Epithelial cell of proximal tubule (primary cell): ENCODE measurements around the gene NKD1. TPM values are rescaled to one million over a fixed set of nuclear protein-coding genes. Genes with fewer than 3 reads are reported as not detected.

ENCODE experiments used
- DNase-seq: peaks from one replicate; pipeline ENCODE4 v3.0.0-alpha.2; 2011; ENCODE audit warnings: low read depth
- H3K4me3 ChIP-seq: 2 replicates; pipeline ENCODE4 v1.5.1; 2011; ENCODE audit warnings: low read depth, mild to moderate bottlenecking, low read length
- total RNA-seq: library from RNA; depleted of rRNA; stranded (reverse); fragments of >200 nt; gene quantifications from 2 replicates; pipeline ENCODE4 v1.2.3, GENCODE V29; 2015
- TF ChIP-seq, protein P1 (sequence below): conservative IDR thresholded peaks from 2 replicates; pipeline ENCODE4 v1.5.1; 2012; ENCODE audit warnings: low read depth, mild to moderate bottlenecking, low read length

NKD1 gene
- total RNA-seq, 1 donor from 2014 or later: not detected

DNA sequence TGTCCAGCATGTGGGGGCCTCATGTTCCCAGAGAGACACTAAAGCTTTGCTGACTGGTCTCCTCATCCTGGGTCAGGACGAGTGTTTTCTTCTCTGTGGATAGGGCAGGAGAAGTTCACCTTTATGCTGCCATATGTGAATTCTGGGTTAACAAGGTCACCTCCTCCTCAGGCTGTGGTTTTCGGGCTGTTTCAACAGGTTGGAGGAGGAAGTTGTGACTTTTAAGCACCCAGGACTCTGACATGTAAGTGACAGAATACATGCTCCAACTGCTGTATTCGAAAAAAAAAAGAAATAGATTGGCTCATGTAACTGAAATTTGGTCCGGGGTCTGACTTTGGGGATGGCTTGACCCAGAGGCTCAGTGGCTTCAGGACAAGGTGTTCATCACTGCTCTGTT lies 78.7 kb downstream of the NKD1 start:
- TF ChIP-seq, protein P1, sequence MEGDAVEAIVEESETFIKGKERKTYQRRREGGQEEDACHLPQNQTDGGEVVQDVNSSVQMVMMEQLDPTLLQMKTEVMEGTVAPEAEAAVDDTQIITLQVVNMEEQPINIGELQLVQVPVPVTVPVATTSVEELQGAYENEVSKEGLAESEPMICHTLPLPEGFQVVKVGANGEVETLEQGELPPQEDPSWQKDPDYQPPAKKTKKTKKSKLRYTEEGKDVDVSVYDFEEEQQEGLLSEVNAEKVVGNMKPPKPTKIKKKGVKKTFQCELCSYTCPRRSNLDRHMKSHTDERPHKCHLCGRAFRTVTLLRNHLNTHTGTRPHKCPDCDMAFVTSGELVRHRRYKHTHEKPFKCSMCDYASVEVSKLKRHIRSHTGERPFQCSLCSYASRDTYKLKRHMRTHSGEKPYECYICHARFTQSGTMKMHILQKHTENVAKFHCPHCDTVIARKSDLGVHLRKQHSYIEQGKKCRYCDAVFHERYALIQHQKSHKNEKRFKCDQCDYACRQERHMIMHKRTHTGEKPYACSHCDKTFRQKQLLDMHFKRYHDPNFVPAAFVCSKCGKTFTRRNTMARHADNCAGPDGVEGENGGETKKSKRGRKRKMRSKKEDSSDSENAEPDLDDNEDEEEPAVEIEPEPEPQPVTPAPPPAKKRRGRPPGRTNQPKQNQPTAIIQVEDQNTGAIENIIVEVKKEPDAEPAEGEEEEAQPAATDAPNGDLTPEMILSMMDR: no peak
- DNase-seq: no peak
- no peak overlapping the region for H3K4me3 ChIP-seq

GRCh38 chr16:50627419-50627818 lies 79.2 kb downstream of the NKD1 start:
- TF ChIP-seq, protein P1: peak; percentile 31
- H3K4me3 ChIP-seq: no peak overlapping the region
- no peak for DNase-seq

GRCh38 chr16:50628156-50628802 lies 80.1 kb downstream of the NKD1 start:
- TF ChIP-seq, protein P1: no peak
- DNase-seq: no peak
- no peak overlapping the region for H3K4me3 ChIP-seq

DNA sequence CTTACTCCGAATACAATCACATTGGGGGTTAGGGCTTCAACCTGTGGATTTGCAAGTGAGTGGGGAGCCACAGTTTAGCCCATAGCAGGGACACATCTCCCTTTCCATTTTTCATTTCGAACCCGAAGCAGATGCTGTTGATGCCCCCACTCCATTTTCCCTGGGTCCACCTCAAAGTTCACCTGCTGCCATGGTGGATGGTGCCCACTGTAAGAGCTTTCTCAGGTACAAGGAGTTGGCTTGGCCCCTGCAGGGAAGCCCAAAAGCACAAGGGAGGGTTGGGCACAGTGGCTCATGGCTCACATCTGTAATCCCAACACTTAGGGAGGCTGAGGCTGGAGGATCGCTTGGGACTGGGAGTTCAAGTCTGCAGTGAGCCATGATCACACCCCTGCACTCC lies 81.1 kb downstream of the NKD1 start:
- DNase-seq: no peak
- TF ChIP-seq, protein P1: no peak
- no peak overlapping the region for H3K4me3 ChIP-seq

DNA sequence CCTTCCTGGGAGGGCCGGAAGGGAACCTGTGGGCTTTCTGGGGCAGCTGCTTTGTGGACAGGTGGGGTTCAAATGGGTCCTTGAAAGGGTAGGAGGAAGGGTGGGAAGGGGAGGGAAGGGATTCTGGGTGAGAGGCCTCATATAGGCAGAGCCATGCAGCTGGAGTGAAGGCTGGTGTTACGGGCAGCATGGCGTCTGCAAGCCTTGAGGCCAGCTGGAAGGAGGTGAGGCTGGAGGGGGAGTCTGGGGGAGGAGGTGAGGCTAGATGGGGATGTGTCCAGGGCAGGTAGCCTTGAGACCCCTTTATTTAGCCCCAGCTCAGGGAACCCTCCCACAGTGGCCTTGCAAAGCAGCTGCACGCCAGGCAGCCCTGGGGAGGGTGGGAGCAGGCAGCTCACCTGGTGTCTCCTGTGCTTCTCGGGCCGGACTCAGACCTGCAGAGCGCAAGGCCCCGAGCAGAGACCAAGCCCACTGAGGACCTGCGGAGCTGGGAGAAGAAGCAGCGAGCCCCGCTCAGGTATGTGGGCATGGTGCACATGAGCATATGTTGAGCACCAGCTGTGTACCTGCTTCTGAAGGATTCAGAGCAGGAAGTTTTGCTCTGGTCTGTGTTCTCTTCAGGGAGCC lies 82.3 kb downstream of the NKD1 start:
- no peak for DNase-seq
- TF ChIP-seq, protein P1: no peak
- no peak overlapping the region for H3K4me3 ChIP-seq

DNA sequence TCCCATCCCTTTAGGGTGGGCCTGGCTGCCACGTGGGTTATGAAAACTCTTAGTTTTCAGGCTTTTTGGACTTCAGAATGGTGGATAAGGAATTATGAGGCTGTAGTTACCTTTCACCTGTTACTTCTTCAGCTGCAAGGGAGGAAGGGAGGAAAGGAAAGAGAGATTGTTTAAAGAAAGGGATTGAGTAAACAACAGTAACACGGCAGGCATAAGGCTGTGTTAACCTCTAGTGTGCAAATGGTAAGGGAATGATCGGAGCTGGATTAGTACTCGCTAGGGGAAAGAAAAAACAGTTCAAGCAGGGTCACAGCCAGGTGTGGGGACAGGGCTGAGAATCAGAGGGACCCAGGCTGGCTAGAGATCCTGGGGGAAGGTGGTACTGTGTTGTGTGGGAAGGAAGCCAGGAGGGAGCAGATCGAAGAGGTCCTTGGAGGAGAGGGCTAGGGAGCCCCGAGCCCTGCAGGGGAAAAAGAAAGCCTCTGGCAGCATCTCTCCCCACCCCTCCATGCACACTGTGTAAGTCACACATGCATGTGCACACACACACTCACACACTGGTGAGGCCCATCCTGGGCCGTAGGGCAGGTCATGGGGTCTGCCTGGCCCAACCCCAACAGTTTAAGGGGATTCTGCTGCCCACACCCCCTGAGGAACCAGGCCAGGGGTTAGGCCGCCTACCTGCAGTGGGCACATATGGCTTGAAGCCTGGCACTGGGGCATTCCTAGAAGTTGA lies 83.2 kb downstream of the NKD1 start:
- TF ChIP-seq, protein P1: no peak
- H3K4me3 ChIP-seq: no peak overlapping the region
- DNase-seq: no peak
